ENCODE data around the gene NTMT2. TPM values are rescaled to one million over a fixed set of nuclear protein-coding genes. Genes with fewer than 3 reads are reported as not detected.

Gene NTMT2
- total and polyA plus RNA-seq, 2 donors (not counting 1 experiment from before 2014, with no cell fraction given), result not detected

GRCh38 chr1:170095976-170096748, 49.6 kb upstream of the NTMT2 start:
- no peaks in the 10 kb centered on the region for H4K20me1 ChIP-seq (ENCODE audit: control insufficient read depth, insufficient read depth, low read length, poor library complexity, severe bottlenecking)
- no peaks in the 10 kb centered on the region for H3K79me2 ChIP-seq (ENCODE audit: control insufficient read depth, insufficient read depth, low read length)
- no peak overlapping the region for H3K4me3 Mint-ChIP-seq
- no peak overlapping the region for H3K27ac ChIP-seq (ENCODE audit: low read length in 2 of 2)
- H3K4me1 ChIP-seq (ENCODE audit: control insufficient read depth in 2 of 2, insufficient read depth in 2 of 2, low read length in 2 of 2), result no peaks in the 10 kb centered on the region
- no peak overlapping the region for H3K9ac ChIP-seq (ENCODE audit: low read length)
- no peak overlapping the region for H3K27ac Mint-ChIP-seq
- H3K9me3 ChIP-seq (ENCODE audit: control extremely low read depth in 1 of 3, control insufficient read depth in 2 of 3, insufficient read depth in 1 of 3, low read length in 2 of 3), result peaks cover 0 to 3% (median 0%) of the 10 kb centered on the region in 3 donors
- no peak overlapping the region for H2AFZ ChIP-seq (ENCODE audit: insufficient read depth, low read depth, low read length, poor library complexity, severe bottlenecking)
- H3K4me3 ChIP-seq (ENCODE audit: control extremely low read depth in 1 of 5, extremely low read depth in 1 of 5, insufficient read depth in 1 of 5, low read depth in 2 of 5, low read length in 4 of 5), result no peak overlapping the region
- H3K27me3 ChIP-seq (replicated peaks in 1 of 4; ENCODE audit: control extremely low read depth in 1 of 4, control insufficient read depth in 3 of 4, insufficient read depth in 4 of 4, low read length in 3 of 4), result peaks cover 0 to 5% (median 0%) of the 10 kb centered on the region in 4 experiments
- H3K36me3 ChIP-seq (replicated peaks in 1 of 2; ENCODE audit: control extremely low read depth in 1 of 2, control insufficient read depth in 1 of 2, extremely low read depth in 1 of 2, insufficient read depth in 2 of 2, low read length in 1 of 2), result no peaks in the 10 kb centered on the region
- H3K4me1 Mint-ChIP-seq, result no peaks in the 10 kb centered on the region
- POLR2A ChIA-PET, result no interaction called here
- peaks cover 26% of the 10 kb centered on the region for H3K27me3 Mint-ChIP-seq
- CTCF ChIA-PET, result no interaction called here
- intact Hi-C loops (cut with micrococcal nuclease), result no loop called here
- peaks cover 2% of the 10 kb centered on the region for H3K9me3 Mint-ChIP-seq (ENCODE audit: insufficient read depth)
- ATAC-seq (ENCODE audit: low read depth) (no peak), DNase-seq (no peak)
- no peak for TF ChIP-seq CTCF (IDR thresholded peaks at IDR 0.05)
- TF ChIP-seq EZH2 (IDR thresholded peaks at IDR 0.05; ENCODE audit: borderline replicate concordance, insufficient read depth, low read depth, low read length, poor library complexity, severe bottlenecking), result no peak
- no peak overlapping the region for H3K4me2 ChIP-seq (replicated peaks; ENCODE audit: low read depth, low read length, poor library complexity, severe bottlenecking)

- no peaks in the 10 kb centered on the region for H3K36me3 ChIP-seq (replicated peaks in 1 of 2; ENCODE audit: control extremely low read depth in 1 of 2, control insufficient read depth in 1 of 2, extremely low read depth in 1 of 2, insufficient read depth in 2 of 2, low read length in 1 of 2)
- ATAC-seq (ENCODE audit: low read depth) (no peak), DNase-seq (no peak)
- H3K27me3 Mint-ChIP-seq, result peaks cover 27% of the 10 kb centered on the region
- no peak overlapping the region for H3K27ac ChIP-seq (ENCODE audit: low read length in 2 of 2)
- no peaks in the 10 kb centered on the region for H3K79me2 ChIP-seq (ENCODE audit: control insufficient read depth, insufficient read depth, low read length)
- no CpG with 5 or more reads among the region's 4 CpGs for WGBS (ENCODE audit: insufficient coverage)
- no peak overlapping the region for H2AFZ ChIP-seq (ENCODE audit: insufficient read depth, low read depth, low read length, poor library complexity, severe bottlenecking)
- intact Hi-C loops (cut with micrococcal nuclease), result no loop called here
- H3K4me2 ChIP-seq (replicated peaks; ENCODE audit: low read depth, low read length, poor library complexity, severe bottlenecking), result no peak overlapping the region
- ChIA-PET POLR2A (no interaction called here), CTCF (no interaction called here)
- H3K27me3 ChIP-seq (replicated peaks in 1 of 4; ENCODE audit: control extremely low read depth in 1 of 4, control insufficient read depth in 3 of 4, insufficient read depth in 4 of 4, low read length in 3 of 4), result peaks cover 0 to 5% (median 0%) of the 10 kb centered on the region in 4 experiments
- no peaks in the 10 kb centered on the region for H3K4me1 Mint-ChIP-seq
- no peaks in the 10 kb centered on the region for H3K4me1 ChIP-seq (ENCODE audit: control insufficient read depth in 2 of 2, insufficient read depth in 2 of 2, low read length in 2 of 2)
- no peak overlapping the region for H3K27ac Mint-ChIP-seq
- peaks cover 0 to 3% (median 0%) of the 10 kb centered on the region in 3 donors for H3K9me3 ChIP-seq (ENCODE audit: control extremely low read depth in 1 of 3, control insufficient read depth in 2 of 3, insufficient read depth in 1 of 3, low read length in 2 of 3)
- H3K9me3 Mint-ChIP-seq (ENCODE audit: insufficient read depth), result peaks cover 2% of the 10 kb centered on the region
- H4K20me1 ChIP-seq (ENCODE audit: control insufficient read depth, insufficient read depth, low read length, poor library complexity, severe bottlenecking), result no peaks in the 10 kb centered on the region
- no peak for TF ChIP-seq CTCF (IDR thresholded peaks at IDR 0.05)
- no peak for TF ChIP-seq EZH2 (IDR thresholded peaks at IDR 0.05; ENCODE audit: borderline replicate concordance, insufficient read depth, low read depth, low read length, poor library complexity, severe bottlenecking)
- H3K9ac ChIP-seq (ENCODE audit: low read length), result no peak overlapping the region
- no peak overlapping the region for H3K4me3 ChIP-seq (ENCODE audit: control extremely low read depth in 1 of 5, extremely low read depth in 1 of 5, insufficient read depth in 1 of 5, low read depth in 2 of 5, low read length in 4 of 5)
- H3K4me3 Mint-ChIP-seq, result no peak overlapping the region
Measured at GRCh38 chr1:170096806-170097340, 48.9 kb upstream of the NTMT2 start.
